Measurements from ENCODE around the gene SIK1.
"Not testable (repeated sequence)": the region's sequence is repeated elsewhere in the genome, so short reads cannot be mapped to it uniquely, and the experiment has no call there.

Gene SIK1

DNA sequence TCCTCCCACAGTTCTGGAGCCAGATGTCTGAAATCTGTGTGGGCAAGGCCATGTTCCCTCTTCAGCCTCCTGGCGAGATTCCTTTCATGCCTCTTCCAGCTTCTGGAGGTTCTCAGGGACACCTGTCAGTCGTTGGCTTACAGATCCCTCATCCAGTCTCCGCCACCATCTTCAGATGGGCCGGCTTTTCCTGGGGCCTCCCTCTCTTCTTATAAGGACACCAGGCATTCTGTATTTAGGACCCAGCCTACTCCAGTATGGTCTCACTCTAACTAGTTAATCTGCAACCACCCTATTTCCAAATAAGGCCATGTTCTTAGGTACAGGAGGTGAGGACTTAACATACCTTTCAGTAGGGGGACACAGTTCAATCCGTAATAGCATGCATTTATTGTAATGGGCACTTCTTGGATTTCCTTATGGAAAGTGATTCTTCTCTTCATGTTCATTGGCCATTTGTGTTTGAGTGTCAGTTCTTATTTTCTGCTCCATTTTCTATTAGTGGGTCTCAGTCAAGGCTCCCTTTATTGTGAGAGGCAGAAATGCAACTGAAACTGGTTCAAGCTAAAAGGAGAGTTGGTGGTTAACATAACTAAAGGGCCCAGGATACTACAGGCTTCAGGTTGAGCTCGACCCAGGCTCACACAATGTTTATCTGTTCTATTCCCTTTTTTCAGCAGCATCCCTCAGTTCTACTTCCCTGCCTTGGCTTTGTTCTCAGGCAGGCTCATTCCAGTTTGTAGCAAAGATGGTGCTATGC is 12.6 kb upstream of the SIK1 start:
- DNase-seq = not testable (repeated sequence)

DNA sequence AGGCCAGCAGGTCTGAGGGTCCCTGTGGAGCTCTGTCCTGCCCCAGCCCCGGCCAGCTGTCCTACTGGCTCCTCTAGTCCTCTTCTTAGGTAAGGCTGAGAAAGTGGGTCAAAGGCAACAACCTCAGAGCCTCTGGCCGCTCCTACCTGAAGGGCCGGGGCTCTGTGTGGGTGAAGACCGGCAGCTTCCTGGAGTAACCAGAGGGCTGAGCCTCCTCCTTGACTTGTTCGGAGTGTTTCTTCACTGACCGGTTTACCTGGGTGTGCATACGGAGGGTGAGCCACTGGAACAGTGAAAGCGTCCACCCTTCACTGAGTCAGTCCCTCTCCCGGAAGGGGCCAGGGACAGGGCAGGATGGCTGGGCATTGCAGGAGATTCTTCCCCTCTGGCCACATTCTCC is 9.3 kb upstream of the SIK1 start:
- DNase-seq = not testable (repeated sequence)

DNA sequence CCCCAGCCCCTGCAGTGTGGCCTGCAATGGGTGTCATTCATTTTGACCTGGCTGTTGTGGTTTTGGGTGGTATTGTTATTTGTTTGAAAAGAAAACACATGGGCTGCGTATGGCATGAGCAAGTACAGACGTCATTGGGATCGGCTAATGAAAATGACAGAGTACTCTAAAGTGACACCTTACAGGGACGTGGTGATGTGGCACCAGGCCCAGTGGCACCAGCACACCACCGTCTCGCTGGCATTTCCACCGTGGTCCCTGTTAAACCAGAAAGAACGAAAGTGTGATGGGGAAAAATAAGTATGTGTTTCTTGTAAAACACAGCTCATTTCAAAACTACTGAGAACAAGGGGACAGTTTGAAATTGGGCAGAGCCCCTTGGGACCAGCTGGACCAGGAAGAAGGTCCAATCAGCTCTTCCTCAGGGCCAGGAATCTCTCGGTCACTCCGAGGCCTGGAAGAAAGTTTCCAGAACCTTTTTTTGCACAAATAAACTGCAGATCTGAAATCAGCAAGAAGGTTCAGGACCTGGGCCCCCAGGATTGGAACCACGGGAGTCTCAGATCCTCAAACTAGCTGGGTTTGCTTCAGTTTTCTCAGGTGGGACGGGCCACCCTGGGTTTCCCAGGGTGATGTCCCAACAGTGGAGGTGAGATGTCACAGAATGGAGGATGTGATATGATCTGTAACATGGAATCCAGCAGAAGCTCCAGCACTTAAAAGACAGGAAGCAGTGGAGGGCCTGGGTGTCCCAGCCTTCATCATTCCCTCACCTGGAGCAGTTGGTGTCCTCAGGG is 6.6 kb upstream of the SIK1 start:
- not testable (repeated sequence) for DNase-seq

DNA sequence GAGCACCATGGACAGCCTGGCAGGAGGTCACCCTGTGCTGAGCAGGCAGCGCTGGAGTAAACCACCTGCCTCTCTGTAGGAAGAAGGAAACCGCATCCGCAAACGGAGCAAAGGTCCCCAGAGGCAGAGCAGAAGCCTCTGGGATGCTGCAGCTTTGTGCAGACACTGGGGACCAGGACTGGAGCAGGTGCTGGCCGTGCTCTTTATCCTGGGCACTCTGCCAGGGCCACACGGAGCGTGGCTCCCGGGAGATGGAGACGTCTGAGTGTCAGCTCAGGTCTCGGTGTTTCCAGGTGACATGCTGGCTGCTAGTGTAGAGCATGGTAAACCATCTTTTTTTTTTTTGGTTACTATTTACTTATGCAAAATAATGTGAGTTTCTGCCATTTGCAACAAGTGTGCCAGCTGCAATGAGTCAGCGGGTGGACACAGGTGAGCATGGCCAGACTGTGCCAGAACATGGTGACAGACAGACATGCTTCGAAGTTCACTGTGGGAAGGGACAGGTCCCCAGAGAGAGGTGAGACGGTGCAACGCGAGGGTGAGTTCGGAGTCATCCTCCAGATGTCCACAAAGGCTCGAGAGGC is 4.0 kb upstream of the SIK1 start:
- not testable (repeated sequence) for DNase-seq

DNA sequence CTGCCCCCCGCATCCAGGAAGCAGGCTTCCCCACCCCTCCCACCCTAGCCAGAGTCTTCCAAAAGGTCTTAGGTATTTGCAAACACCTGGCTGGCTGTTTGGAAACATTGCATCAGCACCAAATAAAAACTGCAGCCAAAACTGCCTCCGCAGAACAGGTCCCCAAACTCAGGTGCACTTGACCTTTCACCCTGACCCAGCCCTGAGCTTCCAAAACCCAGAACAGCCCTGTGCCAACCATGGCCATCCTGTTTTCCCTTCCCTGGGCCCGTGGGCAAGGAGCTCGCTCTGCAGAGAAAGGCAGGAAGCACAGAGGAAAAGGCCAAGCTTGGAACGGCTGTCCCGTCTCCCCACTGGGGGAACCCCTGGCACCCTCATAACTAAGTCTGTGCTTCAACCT is 2.0 kb upstream of the SIK1 start:
- DNase-seq = not testable (repeated sequence)

DNA sequence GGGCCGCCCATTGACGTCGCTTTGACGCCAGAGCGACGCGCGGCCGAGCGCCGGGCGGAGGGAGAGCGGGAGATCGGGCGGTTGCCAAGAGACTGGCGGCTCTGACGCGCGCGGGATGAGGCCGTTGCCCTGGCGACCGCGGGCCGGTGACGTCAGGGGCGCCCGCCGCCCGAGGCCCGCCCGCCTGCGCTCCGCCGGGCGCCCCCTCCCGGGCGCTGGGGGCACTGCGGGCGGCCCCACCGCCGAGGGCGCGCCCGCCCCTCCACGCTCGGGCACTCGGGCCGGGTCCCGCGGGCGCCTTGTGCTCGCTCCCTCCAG is 270 bp upstream of the SIK1 start:
- DNase-seq = not testable (repeated sequence)

DNA sequence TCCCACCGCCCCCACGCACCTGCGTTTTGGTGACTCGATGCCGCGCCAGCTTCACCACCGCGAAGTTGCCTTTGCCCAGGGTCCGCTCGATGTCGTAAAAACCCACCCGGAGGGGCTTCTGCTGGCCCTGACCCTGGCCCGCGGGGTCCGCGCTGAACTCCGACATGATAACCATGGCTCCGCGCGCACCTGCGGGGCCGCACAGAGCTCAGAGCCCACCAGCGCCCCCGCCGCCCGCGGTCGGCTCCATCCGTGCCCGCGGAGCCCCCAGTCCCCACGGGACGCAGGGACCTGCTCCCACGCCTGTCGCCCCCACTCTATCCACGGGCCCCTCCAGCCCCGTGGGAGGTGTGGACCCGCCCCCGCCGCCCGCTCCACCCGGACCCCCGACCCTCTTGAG is 927 bp downstream of the SIK1 start:
- not testable (repeated sequence) for DNase-seq

DNA sequence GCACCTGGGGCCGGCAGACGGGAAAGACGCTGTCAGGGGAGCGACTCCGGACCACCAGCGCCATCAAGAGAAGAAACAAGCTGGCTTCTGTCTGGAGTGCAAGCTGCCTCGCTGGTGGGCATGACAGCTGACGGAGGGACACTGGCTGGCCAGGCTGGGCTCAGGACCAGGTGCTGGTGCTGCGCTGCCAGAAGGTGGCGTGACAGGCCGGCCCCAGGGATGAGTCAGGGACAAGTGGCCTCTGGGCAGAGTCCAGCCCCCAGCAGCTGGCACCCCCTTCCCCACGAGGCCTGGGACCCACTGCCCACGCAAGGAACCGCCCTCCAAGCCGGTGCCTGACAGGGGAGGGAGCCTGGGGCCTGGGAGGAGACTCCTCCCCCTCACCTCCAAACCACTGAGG is 7.5 kb downstream of the SIK1 start:
- DNase-seq = not testable (repeated sequence)

DNA sequence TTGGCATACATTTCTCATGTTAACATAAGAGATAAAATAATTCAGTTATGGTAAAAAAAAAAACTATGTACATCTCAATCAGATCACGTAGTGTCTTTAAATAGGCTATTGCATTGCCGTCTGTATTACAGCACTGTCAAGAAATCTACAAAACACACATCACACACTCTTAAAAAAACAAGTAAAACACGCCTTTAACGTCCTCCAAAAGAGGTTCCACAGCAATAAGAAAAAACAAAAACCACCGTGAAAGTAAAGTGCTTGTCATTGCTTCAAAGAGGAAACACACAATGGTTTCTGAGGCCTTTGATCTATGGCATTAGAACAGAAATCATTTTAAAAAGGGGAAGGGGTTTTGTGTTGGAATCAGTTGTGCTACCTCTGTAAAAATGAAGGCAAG is 12.4 kb downstream of the SIK1 start:
- DNase-seq = not testable (repeated sequence)

DNA sequence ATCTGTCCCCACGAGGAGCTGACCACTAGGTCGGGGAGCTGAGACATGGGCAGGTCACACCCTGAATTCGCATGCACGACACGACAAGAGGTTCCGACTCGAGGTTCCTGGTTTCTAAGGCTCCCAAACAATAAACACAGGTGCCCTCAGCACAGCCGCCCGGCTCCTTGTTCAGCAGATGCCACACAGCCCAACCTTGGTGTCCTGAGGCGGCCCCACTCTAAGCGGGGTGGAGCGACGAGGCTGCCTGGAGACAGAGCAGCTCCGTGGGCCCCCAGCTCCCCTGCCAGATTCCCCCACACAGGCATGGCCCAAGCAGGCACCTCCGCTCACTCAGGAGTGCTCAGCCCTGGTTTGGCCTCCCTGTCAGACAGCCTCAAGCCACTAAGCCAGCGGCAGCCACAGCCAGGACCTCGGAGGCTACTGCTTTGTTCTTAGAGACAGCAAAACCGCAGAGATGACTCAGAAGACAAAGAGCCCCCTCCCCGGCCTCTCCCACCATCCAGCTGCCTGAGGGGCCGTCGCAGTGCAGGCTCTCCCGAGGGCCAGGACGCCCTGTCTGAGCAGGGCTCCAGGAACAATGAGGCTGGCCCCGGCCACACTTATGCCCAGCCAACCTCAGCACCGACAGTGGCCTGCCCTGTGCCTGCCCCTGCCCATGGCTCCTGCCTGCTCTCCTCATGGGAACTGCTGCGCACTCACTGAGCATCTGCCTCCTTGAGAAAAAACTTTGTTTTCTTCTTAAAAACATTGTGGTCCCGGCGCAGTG is 14.7 kb downstream of the SIK1 start:
- DNase-seq = not testable (repeated sequence)

DNA sequence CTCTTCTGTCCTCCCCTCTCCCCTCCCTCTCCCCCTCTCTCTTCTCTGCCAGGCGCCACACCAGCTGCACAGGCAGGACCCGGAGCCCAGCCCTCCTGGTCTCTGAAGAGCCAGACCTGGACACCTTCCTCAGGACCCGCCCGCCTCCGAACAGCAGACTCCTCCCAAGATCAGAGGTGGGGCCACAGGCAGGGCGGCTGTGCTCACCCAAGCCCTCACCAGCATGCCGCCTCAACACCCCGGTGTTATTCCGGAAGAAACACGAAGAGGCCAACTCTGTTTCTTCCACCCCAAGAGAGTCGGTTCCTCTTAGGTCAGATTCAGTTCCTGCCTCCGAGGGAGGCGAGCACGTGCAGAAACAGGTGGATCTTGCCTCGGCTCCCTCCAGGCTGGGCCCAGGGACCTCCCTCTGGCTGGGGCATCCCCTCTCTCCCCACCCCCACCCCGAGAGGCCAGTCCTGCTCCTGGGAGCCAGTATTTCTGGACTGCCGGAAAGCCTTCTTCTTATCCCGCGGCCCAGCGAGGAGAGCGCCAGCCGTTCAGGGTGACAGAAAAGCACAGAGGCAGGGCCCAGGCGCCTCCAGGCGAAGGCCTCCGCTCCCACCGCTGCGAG is 16.4 kb downstream of the SIK1 start:
- not testable (repeated sequence) for DNase-seq

DNA sequence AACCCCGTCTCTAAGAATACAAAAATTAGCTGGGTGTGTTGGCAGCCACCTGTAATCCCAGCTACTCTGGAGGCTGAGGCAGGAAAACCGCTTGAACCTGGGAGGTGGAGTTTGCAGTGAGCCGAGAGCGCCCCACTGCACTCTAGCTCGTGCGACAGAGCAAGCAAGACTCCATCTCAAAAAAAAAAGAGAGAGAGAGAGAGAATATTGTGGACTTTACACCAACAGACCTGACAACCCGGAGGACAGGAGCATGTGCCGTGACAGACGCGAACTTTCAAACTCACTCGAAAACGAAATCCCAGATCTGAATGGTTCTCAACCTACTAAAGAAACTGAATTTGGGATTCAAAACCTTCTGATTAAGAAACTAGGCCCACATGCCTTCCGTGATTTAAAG is 19.8 kb downstream of the SIK1 start:
- not testable (repeated sequence) for DNase-seq

DNA sequence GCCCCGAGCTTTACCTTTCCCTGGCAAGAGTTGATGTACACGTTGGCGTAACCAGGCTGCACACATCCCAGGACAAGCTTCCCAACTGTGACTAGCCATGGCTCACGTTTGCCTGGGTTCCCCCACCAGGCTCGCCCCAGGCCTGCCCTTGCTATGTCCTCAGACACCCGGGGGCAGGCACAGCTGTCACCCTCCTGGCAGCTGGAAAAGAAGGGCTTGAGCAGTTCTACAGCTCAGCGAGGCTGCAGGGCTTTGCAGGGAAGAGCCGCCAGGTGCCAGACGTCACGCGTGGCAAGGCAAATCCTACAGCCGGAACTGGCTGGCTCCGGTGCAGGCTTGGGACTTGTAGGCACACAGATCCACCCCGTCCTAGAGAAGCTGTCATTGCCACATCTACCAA is 22.5 kb downstream of the SIK1 start:
- not testable (repeated sequence) for DNase-seq

DNA sequence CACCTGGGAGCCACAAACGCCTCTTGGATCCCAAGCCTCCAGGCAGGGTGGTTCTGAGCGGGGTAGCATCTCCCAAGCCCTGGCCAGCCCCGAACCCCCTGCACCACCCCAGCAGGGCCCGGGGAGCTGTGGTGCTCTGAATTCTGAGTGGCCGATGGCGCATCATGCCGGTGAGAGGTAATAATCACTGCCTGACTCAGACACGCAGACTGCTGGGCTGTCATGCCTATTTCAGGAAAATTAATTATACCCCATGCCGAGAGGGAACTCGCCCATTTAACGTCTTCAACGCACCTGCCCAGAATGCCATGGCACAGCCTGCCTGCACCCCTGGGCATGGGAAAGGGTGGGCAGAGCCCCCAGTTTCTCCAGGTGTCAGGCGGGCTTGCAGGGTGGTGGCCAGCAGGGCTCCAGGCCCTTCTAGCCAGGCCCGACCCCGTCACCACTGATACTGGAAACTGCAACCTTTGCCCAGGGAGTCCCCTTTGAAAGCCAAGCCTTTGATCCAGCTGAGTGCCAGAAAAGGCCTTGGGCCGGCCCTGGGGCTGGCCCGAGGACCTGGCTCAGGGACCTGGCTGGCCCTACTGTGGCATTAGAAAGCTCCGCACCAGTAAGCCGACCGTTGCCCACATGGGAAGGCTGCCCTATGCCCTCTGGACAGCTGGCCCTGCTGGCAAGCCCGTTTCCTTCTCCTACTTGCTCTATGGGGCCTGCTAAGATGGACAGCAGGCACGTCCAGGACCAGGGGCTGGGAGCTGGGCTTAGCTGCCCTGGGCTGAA is 23.1 kb downstream of the SIK1 start:
- DNase-seq = not testable (repeated sequence)

DNA sequence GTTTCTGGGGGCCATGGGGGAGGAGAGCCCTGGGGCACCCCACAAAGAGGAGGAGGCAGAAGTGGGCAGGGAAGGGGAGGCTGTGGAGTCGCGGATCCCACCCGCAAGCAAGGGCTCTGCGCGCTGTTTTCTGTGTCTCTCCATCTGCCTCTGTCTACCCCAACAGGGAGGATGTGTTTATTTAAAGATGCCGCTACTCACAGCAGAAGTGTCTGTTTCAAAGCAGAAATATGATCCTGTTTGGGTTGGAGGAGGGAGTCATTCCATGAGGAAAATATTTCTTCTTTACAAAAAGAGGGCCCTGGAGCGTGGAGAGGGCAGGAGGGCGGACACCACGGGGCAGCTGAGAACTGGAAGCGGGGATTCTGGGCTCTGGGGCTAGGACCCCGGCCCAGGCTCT is 25.8 kb downstream of the SIK1 start:
- not testable (repeated sequence) for DNase-seq

DNA sequence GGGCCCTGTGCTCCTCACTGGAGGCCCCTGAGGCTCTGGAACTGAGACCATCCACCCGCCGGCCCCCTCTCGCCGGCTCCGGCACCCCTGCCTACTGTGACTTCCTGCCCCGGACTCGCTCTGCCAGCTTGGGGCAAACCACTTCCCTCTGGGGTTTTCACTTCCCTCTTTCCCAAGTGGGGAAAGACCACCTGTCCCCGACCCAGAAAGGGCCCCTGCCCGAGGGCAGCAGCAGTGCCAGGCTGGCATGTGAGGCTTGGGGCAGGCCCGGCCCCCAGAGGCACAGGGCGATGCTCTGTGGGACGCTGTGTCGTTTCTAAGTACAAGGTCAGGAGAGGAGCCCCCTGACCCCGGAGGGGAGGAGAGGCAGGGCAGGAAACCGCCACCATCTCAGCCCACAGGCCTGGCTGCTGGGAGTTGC is 27.3 kb downstream of the SIK1 start:
- not testable (repeated sequence) for DNase-seq

DNA sequence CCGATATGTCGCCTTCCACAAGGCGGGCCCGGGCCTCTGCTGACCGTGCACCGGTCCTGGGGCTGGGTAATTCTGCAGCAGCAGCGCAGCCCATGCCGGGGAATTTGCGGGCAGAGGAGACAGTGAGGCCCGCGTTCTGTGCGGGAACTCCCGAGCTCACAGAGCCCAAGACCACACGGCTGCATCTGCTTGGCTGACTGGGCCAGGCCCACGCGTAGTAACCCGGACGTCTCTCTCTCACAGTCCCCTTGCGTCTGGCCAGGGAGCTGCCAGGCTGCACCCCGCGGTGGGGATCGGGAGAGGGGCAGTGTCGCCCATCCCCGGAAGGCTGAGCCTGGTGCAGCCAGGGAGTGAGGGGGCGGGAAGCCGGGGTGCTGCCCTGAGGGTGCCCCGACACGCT is 27.8 kb downstream of the SIK1 start:
- not testable (repeated sequence) for DNase-seq

DNA sequence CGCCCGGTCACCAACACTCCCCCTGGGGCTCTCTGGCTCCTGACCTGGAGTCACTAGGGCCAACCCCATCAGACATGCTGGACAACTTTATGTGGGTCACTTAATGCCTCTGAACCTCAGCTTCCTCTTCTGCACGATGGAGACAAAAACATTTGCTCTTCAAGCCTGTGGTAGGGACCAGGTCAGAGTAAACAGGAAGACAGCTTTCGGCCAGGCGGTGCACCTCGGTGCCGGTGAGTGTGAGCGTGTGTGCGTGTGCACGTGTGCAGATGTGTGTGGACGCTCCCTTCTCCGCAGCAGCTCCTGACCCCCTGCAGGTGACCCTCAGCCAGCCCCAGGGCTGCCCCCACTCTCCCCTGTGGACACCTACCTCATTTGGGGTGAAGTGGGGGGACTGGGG is 28.4 kb downstream of the SIK1 start:
- not testable (repeated sequence) for DNase-seq

DNA sequence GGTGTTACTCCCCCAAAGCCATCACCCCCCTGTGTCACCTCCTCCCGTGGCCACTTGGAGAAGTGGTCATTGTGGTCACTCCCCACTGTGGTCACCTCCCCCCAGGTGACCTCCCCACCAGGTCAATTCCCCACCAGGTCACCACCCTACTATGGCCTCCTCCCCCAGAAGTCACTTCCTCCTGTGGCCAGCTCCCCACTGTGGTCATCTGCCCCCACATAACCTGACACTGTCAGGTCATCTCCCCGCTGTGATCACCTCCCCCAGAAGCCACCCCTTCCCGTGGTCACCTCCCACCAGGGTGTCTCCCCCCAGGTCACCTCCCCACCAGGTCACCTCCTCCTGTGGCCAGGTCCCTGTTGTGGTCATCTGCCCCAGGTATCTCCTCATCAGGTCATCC is 28.9 kb downstream of the SIK1 start:
- DNase-seq = not testable (repeated sequence)

DNA sequence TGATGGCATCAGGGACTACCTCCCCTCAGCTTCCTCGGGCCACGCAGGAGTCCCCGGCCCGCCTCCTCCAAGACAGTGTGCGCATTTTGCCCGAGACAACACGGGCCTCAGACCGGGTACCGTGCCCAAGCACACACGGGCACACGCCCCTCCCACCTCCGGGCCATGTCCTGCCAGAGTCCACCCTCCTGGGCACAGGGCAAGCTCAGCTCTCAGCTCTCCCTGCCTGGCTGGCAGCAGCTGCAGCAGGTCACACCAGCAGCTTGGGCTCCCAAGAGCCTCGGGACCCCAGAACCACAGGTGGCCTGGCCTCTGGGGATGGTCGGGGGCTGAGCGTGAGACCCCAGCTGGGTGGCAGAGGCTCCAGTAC is 29.5 kb downstream of the SIK1 start:
- not testable (repeated sequence) for DNase-seq

DNA sequence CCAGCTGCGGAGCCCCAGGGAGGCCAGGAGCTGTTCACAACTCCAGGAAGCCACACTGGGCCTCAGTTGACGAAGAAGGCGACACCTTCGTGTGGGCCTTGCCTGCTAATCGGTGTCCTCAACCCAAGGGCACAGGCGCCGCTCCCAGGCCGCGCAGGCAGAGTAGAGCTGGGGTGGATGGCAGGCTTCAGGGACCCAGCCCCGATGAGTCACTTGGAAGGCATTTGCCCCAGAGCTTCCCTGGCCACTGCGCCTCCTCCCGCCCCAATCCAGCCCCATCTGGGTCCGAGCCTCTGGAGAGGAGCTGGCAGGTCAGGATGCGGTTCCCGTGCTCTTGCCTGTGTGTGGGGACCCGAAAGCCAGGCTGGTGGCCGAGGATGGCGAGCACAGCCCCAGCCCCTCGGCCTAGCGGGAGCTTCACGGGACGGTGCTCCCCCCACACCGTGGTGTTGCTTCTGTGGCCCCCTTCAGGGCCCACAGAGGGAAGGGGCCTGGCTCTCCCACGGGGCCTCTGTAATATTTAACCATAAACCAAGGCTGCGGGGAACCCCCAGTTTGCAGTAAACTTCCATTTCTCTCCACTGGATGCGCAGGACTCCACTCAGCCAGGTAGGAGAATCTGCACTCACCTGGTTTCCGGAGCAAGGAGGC is 30.0 kb downstream of the SIK1 start:
- DNase-seq = not testable (repeated sequence)
